22Rv1 (cell line): ENCODE measurements around the gene SNX18.

Experiments
- ZFX ChIP-seq: fragments of 450-650 bp; IDR thresholded peaks from 2 replicates; pipeline ENCODE4 v1.6.1; 2017; ENCODE audit warnings: antibody characterized with exemption, borderline replicate concordance
- TF ChIP-seq, protein P1 (sequence below): fragments of 450-650 bp; IDR thresholded peaks from 2 replicates; pipeline ENCODE4 v1.5.1; 2017; ENCODE audit warnings: mild to moderate bottlenecking

DNA sequence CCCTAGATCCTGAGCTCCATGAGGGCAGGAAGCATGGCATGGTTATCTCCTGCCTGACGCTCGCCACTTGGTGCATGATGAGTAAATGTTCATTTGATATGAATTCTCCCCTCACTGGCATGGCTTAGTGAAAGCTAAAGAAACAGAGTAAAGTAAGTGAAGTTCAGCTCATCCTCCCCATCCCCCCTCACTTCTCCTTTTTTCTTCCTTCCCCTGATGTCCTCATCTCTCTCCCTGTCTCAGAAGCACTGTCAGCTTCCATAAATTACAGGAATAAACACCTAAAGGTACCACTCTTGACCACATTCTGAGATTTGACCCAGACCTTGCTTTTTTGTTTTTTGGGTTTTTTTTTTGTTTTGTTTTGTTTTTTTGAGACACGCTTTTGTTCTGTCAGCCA is 73.3 kb downstream of the SNX18 start:
- TF ChIP-seq, protein P1, sequence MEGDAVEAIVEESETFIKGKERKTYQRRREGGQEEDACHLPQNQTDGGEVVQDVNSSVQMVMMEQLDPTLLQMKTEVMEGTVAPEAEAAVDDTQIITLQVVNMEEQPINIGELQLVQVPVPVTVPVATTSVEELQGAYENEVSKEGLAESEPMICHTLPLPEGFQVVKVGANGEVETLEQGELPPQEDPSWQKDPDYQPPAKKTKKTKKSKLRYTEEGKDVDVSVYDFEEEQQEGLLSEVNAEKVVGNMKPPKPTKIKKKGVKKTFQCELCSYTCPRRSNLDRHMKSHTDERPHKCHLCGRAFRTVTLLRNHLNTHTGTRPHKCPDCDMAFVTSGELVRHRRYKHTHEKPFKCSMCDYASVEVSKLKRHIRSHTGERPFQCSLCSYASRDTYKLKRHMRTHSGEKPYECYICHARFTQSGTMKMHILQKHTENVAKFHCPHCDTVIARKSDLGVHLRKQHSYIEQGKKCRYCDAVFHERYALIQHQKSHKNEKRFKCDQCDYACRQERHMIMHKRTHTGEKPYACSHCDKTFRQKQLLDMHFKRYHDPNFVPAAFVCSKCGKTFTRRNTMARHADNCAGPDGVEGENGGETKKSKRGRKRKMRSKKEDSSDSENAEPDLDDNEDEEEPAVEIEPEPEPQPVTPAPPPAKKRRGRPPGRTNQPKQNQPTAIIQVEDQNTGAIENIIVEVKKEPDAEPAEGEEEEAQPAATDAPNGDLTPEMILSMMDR, result no peak
- no peak for TF ChIP-seq ZFX
